ENCODE results near the gene USP34. TPM values are rescaled to one million over a fixed set of nuclear protein-coding genes. Genes with fewer than 3 reads are reported as not detected.

Gene USP34
- total RNA-seq, 1 experiment from 2014 or later: 91.4 TPM

- no peak for TF ChIP-seq REST (IDR thresholded peaks at IDR 0.05; ENCODE audit: insufficient read depth in 1 of 2, low read depth in 2 of 2, low read length in 1 of 2)
- TF ChIP-seq SIN3A (IDR thresholded peaks at IDR 0.05; ENCODE audit: borderline replicate concordance, insufficient read depth, low read depth, low read length): no peak
- no peak for TF ChIP-seq TCF7L2 (IDR thresholded peaks at IDR 0.05; ENCODE audit: low read depth, low read length)
- TF ChIP-seq POLR2AphosphoS5 (IDR thresholded peaks at IDR 0.05; ENCODE audit: low read depth, low read length): no peak
- TF ChIP-seq CTCF (IDR thresholded peaks at IDR 0.05): no peak
- intact Hi-C loops (cut with micrococcal nuclease; ENCODE audit: unreplicated experiment) (no loop called here), in situ Hi-C loops (cut with HindIII; ENCODE audit: low pct_unique_long_range_greater_than_20kb, low sequenced_read_pairs) (no loop called here)
- H3K4me1 ChIP-seq (ENCODE audit: control insufficient read depth, insufficient read depth, low read length): no peaks in the 10 kb centered on the region
- ATAC-seq (no peak), DNase-seq (ENCODE audit: low read depth, low spot score) (no peak)
- ChIA-PET POLR2A (no interaction called here), CTCF (no interaction called here)
- H3K36me3 ChIP-seq (ENCODE audit: control insufficient read depth, insufficient read depth, low read length): peaks cover 11% of the 10 kb centered on the region
- no peak overlapping the region for H3K4me3 ChIP-seq (ENCODE audit: low read depth in 2 of 2, low read length in 2 of 2)
- H3K27me3 ChIP-seq (ENCODE audit: control insufficient read depth, insufficient read depth, low read length): no peaks in the 10 kb centered on the region
- H3K9me3 ChIP-seq (ENCODE audit: control insufficient read depth, insufficient read depth, low read depth, low read length): no peaks in the 10 kb centered on the region
- BruUV-seq (replicated peaks): TSS peak; percentile 9
- no peak overlapping the region for H3K27ac ChIP-seq (ENCODE audit: low read length)
Observed at GRCh38 chr2:61275575-61276184, 195.2 kb downstream of the USP34 start.

- intact Hi-C loops (cut with micrococcal nuclease; ENCODE audit: unreplicated experiment) (no loop called here), in situ Hi-C loops (cut with HindIII; ENCODE audit: low pct_unique_long_range_greater_than_20kb, low sequenced_read_pairs) (no loop called here)
- POLR2A ChIA-PET: no interaction called here
- no peak overlapping the region for H3K27ac ChIP-seq (ENCODE audit: low read length)
- no peak for ATAC-seq
- no peak overlapping the region for H3K4me3 ChIP-seq (ENCODE audit: low read depth in 2 of 2, low read length in 2 of 2)
- H3K9me3 ChIP-seq (ENCODE audit: control insufficient read depth, insufficient read depth, low read depth, low read length): no peaks in the 10 kb centered on the region
- CTCF ChIA-PET: no interaction called here
- no peaks in the 10 kb centered on the region for H3K27me3 ChIP-seq (ENCODE audit: control insufficient read depth, insufficient read depth, low read length)
- H3K36me3 ChIP-seq (ENCODE audit: control insufficient read depth, insufficient read depth, low read length): no peaks in the 10 kb centered on the region; the same call in 1 of the 2 replicates
- no TSS peak for BruUV-seq (replicated peaks)
- DNase-seq (ENCODE audit: low read depth, low spot score): no peak
- TF ChIP-seq POLR2AphosphoS5 (IDR thresholded peaks at IDR 0.05; ENCODE audit: low read depth, low read length) (no peak), SIN3A (IDR thresholded peaks at IDR 0.05; ENCODE audit: borderline replicate concordance, insufficient read depth, low read depth, low read length) (no peak), REST (IDR thresholded peaks at IDR 0.05; ENCODE audit: insufficient read depth in 1 of 2, low read depth in 2 of 2, low read length in 1 of 2) (no peak), TCF7L2 (IDR thresholded peaks at IDR 0.05; ENCODE audit: low read depth, low read length) (no peak), CTCF (IDR thresholded peaks at IDR 0.05) (no peak)
- H3K4me1 ChIP-seq (ENCODE audit: control insufficient read depth, insufficient read depth, low read length): no peaks in the 10 kb centered on the region
Observed at GRCh38 chr2:61272421-61273070, 198.3 kb downstream of the USP34 start.
